HuH-7 (cell line): ENCODE data around the gene IFI16.
"Not testable (repeated sequence)": the region's sequence is repeated elsewhere in the genome, so short reads cannot be mapped to it uniquely, and the experiment has no call there.

ENCODE experiments used
- DNase-seq: peaks from one replicate; pipeline ENCODE4 v3.0.0; 2011; ENCODE audit warnings: low spot score

The IFI16 gene

GRCh38 chr1:159098596-159098995, 88.9 kb downstream of the IFI16 start:
- DNase-seq, result no peak

GRCh38 chr1:159100589-159100988, 90.9 kb downstream of the IFI16 start:
- DNase-seq, result no peak

GRCh38 chr1:159103021-159103420, 93.3 kb downstream of the IFI16 start:
- DNase-seq, result not testable (repeated sequence)
